ENCODE results near the gene BBS10. TPM values are rescaled to one million over a fixed set of nuclear protein-coding genes. Genes with fewer than 3 reads are reported as not detected.

Gene BBS10
- polyA plus RNA-seq, 1 donor from 2014 or later = 15.4 TPM

Small RNAs within 50 kb of the gene (small RNA-seq; reads per million reads assigned to genes)
- 0 to 0.06 (median 0) reads per million in 3 experiments for gene RN7SKP172

Other genes with a start within 250 kb of the BBS10 start
- 103 and 126 TPM in 2 replicates for gene OSBPL8, start 211.4 kb upstream of the BBS10 start, polyA plus RNA-seq

Data from neural cell (in vitro differentiated cells).